Epithelial cell of esophagus (primary cell): Measurements from ENCODE around the gene ADAMTS17.

Experiments
- DNase-seq: peaks from one replicate; pipeline ENCODE4 v3.0.0; 2010; ENCODE audit warnings: low read depth
- H3K4me3 ChIP-seq: 2 replicates; pipeline ENCODE4 v1.5.1; 2011; ENCODE audit warnings: mild to moderate bottlenecking, low read length, control low read depth
- CTCF ChIP-seq: IDR thresholded peaks from 2 replicates; pipeline ENCODE4 v1.5.1; 2011; ENCODE audit warnings: low read depth, mild to moderate bottlenecking, low read length, control low read depth, inconsistent platforms; ENCODE audit not compliant: insufficient read depth; ENCODE audit errors: missing control alignments

The ADAMTS17 gene

GRCh38 chr15:100310513-100311153, 31.1 kb downstream of the ADAMTS17 start:
- peak; percentile 26 for DNase-seq
- TF ChIP-seq CTCF: no peak
- no peak overlapping the region for H3K4me3 ChIP-seq

GRCh38 chr15:100310041-100310405, 31.8 kb downstream of the ADAMTS17 start:
- TF ChIP-seq CTCF: no peak
- H3K4me3 ChIP-seq: no peak overlapping the region
- no peak for DNase-seq

- no peak overlapping the region for H3K4me3 ChIP-seq
- no peak for TF ChIP-seq CTCF
- no peak for DNase-seq
Measured at GRCh38 chr15:100309109-100310040, 32.4 kb downstream of the ADAMTS17 start.

- no peak for TF ChIP-seq CTCF
- H3K4me3 ChIP-seq: no peak overlapping the region
- no peak for DNase-seq
Measured at GRCh38 chr15:100308608-100309007, 33.2 kb downstream of the ADAMTS17 start.

GRCh38 chr15:100308213-100308600, 33.6 kb downstream of the ADAMTS17 start:
- TF ChIP-seq CTCF: no peak
- no peak overlapping the region for H3K4me3 ChIP-seq

GRCh38 chr15:100307241-100308212, 34.2 kb downstream of the ADAMTS17 start:
- no peak for TF ChIP-seq CTCF
- no peak for DNase-seq
- no peak overlapping the region for H3K4me3 ChIP-seq

More at GRCh38 chr15:100308213-100308600, 33.6 kb downstream of the ADAMTS17 start:
- DNase-seq: peak; percentile 47
